AG04449 (cell line): ENCODE data around the gene CALN1.

Experiments used
- CTCF ChIA-PET: fragments of 350-600 bp; formaldehyde crosslinking; extraction: SDS; loops from one replicate; lab custom pipeline; 2021; ENCODE audit warnings: antibody characterized with exemption; lab: Yijun Ruan, JAX
- POLR2A ChIA-PET: fragments of 400-600, 350-600 bp; formaldehyde crosslinking; extraction: SDS; loops from one replicate; lab custom pipeline; 2020; ENCODE audit warnings: antibody characterized with exemption, inconsistent platforms; lab: Yijun Ruan, JAX
- DNase-seq: peaks from one replicate; pipeline ENCODE4 v3.0.0-alpha.2; 2010; ENCODE audit warnings: low read depth, low spot score
- H3K4me3 ChIP-seq: 2 replicates; pipeline ENCODE4 v1.5.1; 2011; ENCODE audit warnings: low read depth, mild to moderate bottlenecking, control low read depth, low read length
- TF ChIP-seq, protein P1 (sequence below): IDR thresholded peaks from one replicate; pipeline ENCODE4 v1.5.1; 2011; ENCODE audit warnings: mild to moderate bottlenecking, moderate library complexity, low read length, control low read depth, inconsistent platforms; ENCODE audit not compliant: insufficient read depth; ENCODE audit errors: missing control alignments

The CALN1 gene

DNA sequence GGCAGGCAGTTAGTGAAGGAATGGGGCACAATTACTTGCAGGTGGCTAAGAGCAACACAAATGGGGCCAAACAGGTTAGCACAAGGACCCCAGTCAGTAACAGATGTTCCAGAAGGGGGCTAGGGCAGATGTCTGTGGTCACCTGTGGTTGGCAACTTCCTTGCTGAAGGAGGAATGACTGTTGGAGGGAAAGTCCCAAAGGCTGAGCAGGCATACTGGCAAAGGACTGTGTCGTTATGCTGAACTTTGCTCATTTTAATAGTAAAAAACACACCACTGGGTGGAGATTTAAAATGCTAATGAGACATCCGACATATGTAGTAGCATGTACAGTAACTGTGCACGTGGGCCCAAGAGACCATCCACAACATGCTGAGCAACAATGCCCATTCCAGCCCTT is 511.6 kb downstream of the CALN1 start:
- ChIA-PET CTCF (no interaction called here), POLR2A (no interaction called here)
- DNase-seq = no peak
- TF ChIP-seq, protein P1, sequence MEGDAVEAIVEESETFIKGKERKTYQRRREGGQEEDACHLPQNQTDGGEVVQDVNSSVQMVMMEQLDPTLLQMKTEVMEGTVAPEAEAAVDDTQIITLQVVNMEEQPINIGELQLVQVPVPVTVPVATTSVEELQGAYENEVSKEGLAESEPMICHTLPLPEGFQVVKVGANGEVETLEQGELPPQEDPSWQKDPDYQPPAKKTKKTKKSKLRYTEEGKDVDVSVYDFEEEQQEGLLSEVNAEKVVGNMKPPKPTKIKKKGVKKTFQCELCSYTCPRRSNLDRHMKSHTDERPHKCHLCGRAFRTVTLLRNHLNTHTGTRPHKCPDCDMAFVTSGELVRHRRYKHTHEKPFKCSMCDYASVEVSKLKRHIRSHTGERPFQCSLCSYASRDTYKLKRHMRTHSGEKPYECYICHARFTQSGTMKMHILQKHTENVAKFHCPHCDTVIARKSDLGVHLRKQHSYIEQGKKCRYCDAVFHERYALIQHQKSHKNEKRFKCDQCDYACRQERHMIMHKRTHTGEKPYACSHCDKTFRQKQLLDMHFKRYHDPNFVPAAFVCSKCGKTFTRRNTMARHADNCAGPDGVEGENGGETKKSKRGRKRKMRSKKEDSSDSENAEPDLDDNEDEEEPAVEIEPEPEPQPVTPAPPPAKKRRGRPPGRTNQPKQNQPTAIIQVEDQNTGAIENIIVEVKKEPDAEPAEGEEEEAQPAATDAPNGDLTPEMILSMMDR = no peak
- no peak overlapping the region for H3K4me3 ChIP-seq

DNA sequence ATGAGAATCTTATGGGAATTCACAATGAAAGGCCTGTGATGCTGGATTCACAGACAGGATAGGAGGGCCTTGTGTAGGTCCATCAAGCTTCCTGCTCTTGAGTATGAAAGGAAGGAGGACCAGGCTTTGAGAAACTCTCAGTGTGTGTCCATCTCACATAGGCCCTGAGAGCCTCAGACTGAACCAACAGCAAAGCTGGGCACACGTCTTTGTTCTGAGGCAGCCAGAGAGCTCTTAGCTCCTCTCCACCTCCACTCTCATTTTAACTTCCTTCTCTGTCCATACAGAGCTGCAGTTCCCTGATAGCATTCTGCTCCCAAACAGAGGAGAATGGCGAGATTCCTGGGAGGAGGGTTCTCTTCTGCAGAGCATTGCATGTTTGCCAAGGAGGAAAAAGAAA is 515.6 kb downstream of the CALN1 start:
- no peak for DNase-seq
- H3K4me3 ChIP-seq = no peak overlapping the region
- CTCF ChIA-PET = no interaction called here
- POLR2A ChIA-PET = no interaction called here
- TF ChIP-seq, protein P1 = no peak

DNA sequence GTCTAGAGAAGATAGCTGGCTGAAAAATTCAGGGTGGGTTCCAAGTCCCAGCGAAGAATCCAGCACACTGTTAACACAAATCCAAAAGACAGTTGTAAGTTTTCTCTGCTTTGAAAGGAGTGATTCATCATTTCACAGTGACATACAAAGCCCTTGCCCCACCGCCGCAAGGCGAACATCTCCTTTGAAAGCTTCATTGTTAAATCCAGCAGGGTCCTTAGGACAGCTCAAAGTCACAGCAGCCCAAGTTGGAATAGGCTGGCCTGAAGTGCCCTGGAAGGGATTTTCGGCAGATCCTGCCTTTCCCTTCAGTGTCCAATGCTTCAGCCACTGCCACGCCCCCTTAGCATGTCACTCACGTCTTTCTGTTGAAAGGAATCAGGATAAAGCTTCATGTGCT is 526.1 kb downstream of the CALN1 start:
- ChIA-PET CTCF (no interaction called here), POLR2A (no interaction called here)
- no peak overlapping the region for H3K4me3 ChIP-seq
- DNase-seq = no peak
- TF ChIP-seq, protein P1 = no peak

GRCh38 chr7:71885487-71885886 is 526.7 kb downstream of the CALN1 start:
- no peak overlapping the region for H3K4me3 ChIP-seq
- ChIA-PET POLR2A (no interaction called here), CTCF (no interaction called here)
- DNase-seq = no peak
- TF ChIP-seq, protein P1 = no peak

- no peak overlapping the region for H3K4me3 ChIP-seq
- no peak for DNase-seq
- CTCF ChIA-PET = no interaction called here
- TF ChIP-seq, protein P1 = no peak
- POLR2A ChIA-PET = no interaction called here
These were observed 528.7 kb downstream of the CALN1 start for GRCh38 chr7:71883415-71883814.

- DNase-seq = no peak
- CTCF ChIA-PET = no interaction called here
- POLR2A ChIA-PET = no interaction called here
- no peak overlapping the region for H3K4me3 ChIP-seq
- TF ChIP-seq, protein P1 = no peak
These were observed 540.7 kb downstream of the CALN1 start for GRCh38 chr7:71871446-71871845.
